K562 (cell line): Measurements from ENCODE around the gene IGF2R. TPM values are rescaled to one million over a fixed set of nuclear protein-coding genes. Genes with fewer than 3 reads are reported as not detected.

ENCODE experiments used
- BACH1 ChIP-seq: fragments of 200-800 bp; sonication (Bioruptor generic); IDR thresholded peaks from 2 replicates; pipeline ENCODE4 v1.6.1; 2016; ENCODE audit warnings: missing genetic modification characterization, missing compliant biosample characterization
- CREB3 ChIP-seq: fragments of 450-650 bp; conservative IDR thresholded peaks from 2 replicates; pipeline ENCODE4 v1.6.1; 2016; ENCODE audit warnings: missing genetic modification characterization, low read depth, mild to moderate bottlenecking, missing compliant biosample characterization, moderate library complexity
- CTCFL ChIP-seq: IDR thresholded peaks from 2 replicates; pipeline ENCODE4 v1.6.1; 2011; ENCODE audit warnings: borderline replicate concordance, low read depth, mild to moderate bottlenecking, moderate library complexity, low read length; ENCODE audit not compliant: insufficient read depth, poor library complexity, severe bottlenecking
- ETV5 ChIP-seq: sonication (generic); formaldehyde crosslinking; IDR thresholded peaks from 2 replicates; pipeline ENCODE4 v1.4.0; 2020; ENCODE audit warnings: low read depth, mild to moderate bottlenecking, missing genetic modification reagents
- JUN ChIP-seq, 2 experiments: sonication (generic) in 1 of 2; formaldehyde crosslinking in 1 of 2; IDR thresholded peaks; 2 replicates each; pipeline versions ENCODE4 v1.6.1 to v1.8.0; 2012 to 2022; ENCODE audit warnings: borderline replicate concordance in 2 of 2, mild to moderate bottlenecking in 2 of 2, improper control_type of control experiment in 1 of 2, low read depth in 1 of 2, low read length in 1 of 2, missing genetic modification reagents in 1 of 2
- KLF16 ChIP-seq: IDR thresholded peaks from 2 replicates; pipeline ENCODE4 v1.6.1; 2016; ENCODE audit warnings: antibody characterized with exemption
- MCM2 ChIP-seq: fragments of 450-650 bp; IDR thresholded peaks from 2 replicates; pipeline ENCODE4 v1.6.1; 2017; ENCODE audit warnings: low read depth, mild to moderate bottlenecking
- MLLT1 ChIP-seq, 2 experiments: fragments of 450-650 bp; IDR thresholded peaks; 2 replicates each; pipeline ENCODE4 v1.6.1; 2016
- NBN ChIP-seq: fragments of 450-650 bp; IDR thresholded peaks from 2 replicates; pipeline ENCODE4 v1.6.1; 2016; ENCODE audit warnings: low read depth, mild to moderate bottlenecking
- NCOA2 ChIP-seq, 2 experiments: fragments of 450-650 bp; IDR thresholded peaks; 2 replicates each; pipeline ENCODE4 v1.6.1; 2018; ENCODE audit warnings: mild to moderate bottlenecking in 2 of 2, moderate library complexity in 1 of 2; ENCODE audit not compliant: partially characterized antibody in 2 of 2
- NRF1 ChIP-seq, 2 experiments: fragments of 450-650 bp; IDR thresholded peaks in 1 of 2; conservative IDR thresholded peaks in 1 of 2; 2 replicates each; pipeline ENCODE4 v1.6.1; 2014; ENCODE audit warnings: mild to moderate bottlenecking in 2 of 2
- RAD21 ChIP-seq, 2 experiments: fragments of 250-450 bp in 1 of 2; fragments of 450-650 bp in 1 of 2; sonication (Bioruptor Pico) in 1 of 2; formaldehyde crosslinking in 1 of 2; IDR thresholded peaks in 1 of 2; conservative IDR thresholded peaks in 1 of 2; 2 replicates each; pipeline versions ENCODE4 v1.4.0 to v1.8.0; 2020 to 2022; ENCODE audit warnings: mild to moderate bottlenecking in 2 of 2, moderate library complexity in 1 of 2
- SAP30 ChIP-seq: fragments of 200-600 bp; sonication (generic); IDR thresholded peaks from 2 replicates; pipeline ENCODE4 v1.6.1; 2012; ENCODE audit warnings: borderline replicate concordance, low read depth, mild to moderate bottlenecking, moderate library complexity, low read length, control low read depth, inconsistent platforms; ENCODE audit not compliant: insufficient read depth, poor library complexity, severe bottlenecking
- SMARCC2 ChIP-seq: fragments of 450-650 bp; IDR thresholded peaks from 2 replicates; pipeline ENCODE4 v1.6.1; 2017; ENCODE audit warnings: antibody characterized with exemption, moderate library complexity, mild to moderate bottlenecking, low read depth
- SP1 ChIP-seq: sonication (generic); formaldehyde crosslinking; IDR thresholded peaks from 2 replicates; pipeline ENCODE4 v1.8.1; 2022; ENCODE audit warnings: mild to moderate bottlenecking, missing genetic modification reagents
- SREBF2 ChIP-seq: sonication (generic); formaldehyde crosslinking; IDR thresholded peaks from 2 replicates; pipeline ENCODE4 v1.4.0; 2020; ENCODE audit warnings: mild to moderate bottlenecking, missing genetic modification reagents
- ZKSCAN8 ChIP-seq: fragments of 200-800 bp; sonication (Bioruptor generic); IDR thresholded peaks from 2 replicates; pipeline ENCODE4 v1.6.1; 2016; ENCODE audit warnings: missing genetic modification characterization, missing compliant biosample characterization
- ZNF184 ChIP-seq: sonication (generic); formaldehyde crosslinking; IDR thresholded peaks from 2 replicates; pipeline ENCODE4 v1.5.0; 2020; ENCODE audit warnings: missing genetic modification reagents
- ZNF830 ChIP-seq: fragments of 250-450 bp; sonication (Bioruptor Pico); IDR thresholded peaks from 2 replicates; pipeline ENCODE4 v1.5.0; 2021; ENCODE audit warnings: mild to moderate bottlenecking
- polyA plus RNA-seq, 8 experiments: library from polyadenylated mRNA; depleted of rRNA in 4 of 8; stranded (reverse) in 5 of 8; unstranded in 3 of 8; fragments of >200 nt; fragmentation: Nextera tagmentation in 2 of 8; fragmentation: Illumina TruSeq in 1 of 8; extraction: Ambion mirVana in 2 of 8; extraction: Trizol in 1 of 8; gene quantifications; 2 replicates each; pipeline versions ENCODE4 v1.2.1 to v1.2.3, GENCODE V29; 2011 to 2014; ENCODE audit warnings: inconsistent platforms in 1 of 8, missing spikeins in 1 of 8
- total RNA-seq, 7 experiments: library from RNA; depleted of rRNA in 6 of 7; stranded (reverse); fragments of >200 nt in 6 of 7; fragmentation: Illumina TruSeq in 2 of 7; extraction: Trizol in 2 of 7; gene quantifications; 2 replicates each; pipeline versions ENCODE4 v1.2.1 to v1.2.3, GENCODE V29; 2011 to 2021; ENCODE audit warnings: low replicate concordance in 1 of 7
- TF ChIP-seq, protein P1 (sequence below), 2 experiments: fragments of 250-450 bp in 1 of 2; fragments of 450-650 bp in 1 of 2; sonication (Bioruptor Pico) in 1 of 2; IDR thresholded peaks; 2 replicates each; pipeline versions ENCODE4 v1.6.1 to v1.8.0; 2016 to 2021; ENCODE audit warnings: mild to moderate bottlenecking in 2 of 2, moderate library complexity in 2 of 2, missing compliant biosample characterization in 1 of 2, missing genetic modification characterization in 1 of 2
- TF ChIP-seq, protein P2 (sequence below): fragments of 250-450 bp; sonication (Bioruptor Pico); IDR thresholded peaks from 2 replicates; pipeline ENCODE4 v1.8.0; 2022; ENCODE audit warnings: inconsistent platforms, mild to moderate bottlenecking, moderate library complexity, borderline replicate concordance

The IGF2R gene
- total and polyA plus RNA-seq, 9 of the 15 experiments (the other 6 are each of a cell fraction or from before 2014, with no cell fraction given) = 3.5 to 92.3 (median 34.5) TPM

GRCh38 chr6:159969921-159970320 is 1.0 kb downstream of the IGF2R start (continued):
- peak; percentile 60; the same call in 1 of the 2 replicates for TF ChIP-seq JUN (IDR thresholded peaks at IDR 0.05; ENCODE audit: borderline replicate concordance, low read depth, low read length)
- no peak for TF ChIP-seq JUN (CRISPR knock-in tag; IDR thresholded peaks at IDR 0.05; ENCODE audit: borderline replicate concordance)
- peak; percentile 53 to 58; a peak in 3 of 4 replicates for TF ChIP-seq NRF1 (conservative IDR thresholded peaks at IDR 0.05 in 1 of 2, IDR thresholded peaks at IDR 0.05 in 1 of 2)
- 0 out of 2 replicates have a peak, but pooled peaks have one; percentile 25 for TF ChIP-seq BACH1 (tag)
- no peak for TF ChIP-seq SAP30
- TF ChIP-seq CTCFL = no peak
- TF ChIP-seq RAD21 (CRISPR knock-in tag; conservative IDR thresholded peaks at IDR 0.05 in 1 of 2, IDR thresholded peaks at IDR 0.05 in 1 of 2) = 0 out of 4 replicates have a peak, but pooled peaks of 1 of the 2 experiments have one; percentile 4
- TF ChIP-seq MCM2 = no peak
- no peak for TF ChIP-seq SMARCC2
- no peak for TF ChIP-seq ZNF184 (CRISPR knock-in tag)
- TF ChIP-seq, protein P1, sequence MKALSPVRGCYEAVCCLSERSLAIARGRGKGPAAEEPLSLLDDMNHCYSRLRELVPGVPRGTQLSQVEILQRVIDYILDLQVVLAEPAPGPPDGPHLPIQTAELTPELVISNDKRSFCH (CRISPR knock-in tag; IDR thresholded peaks at IDR 0.05) = no peak
- TF ChIP-seq, protein P1 (tag; IDR thresholded peaks at IDR 0.05) = no peak
- TF ChIP-seq NBN = no peak
- no peak for TF ChIP-seq CREB3 (tag)
- TF ChIP-seq ZKSCAN8 = no peak
- TF ChIP-seq SREBF2 (CRISPR knock-in tag) = no peak
- no peak for TF ChIP-seq ZNF830 (CRISPR knock-in tag)
- no peak for TF ChIP-seq NCOA2 (IDR thresholded peaks at IDR 0.05; ENCODE audit: partially characterized antibody in 2 of 2)
- TF ChIP-seq SP1 (CRISPR knock-in tag) = no peak
- TF ChIP-seq, protein P2, sequence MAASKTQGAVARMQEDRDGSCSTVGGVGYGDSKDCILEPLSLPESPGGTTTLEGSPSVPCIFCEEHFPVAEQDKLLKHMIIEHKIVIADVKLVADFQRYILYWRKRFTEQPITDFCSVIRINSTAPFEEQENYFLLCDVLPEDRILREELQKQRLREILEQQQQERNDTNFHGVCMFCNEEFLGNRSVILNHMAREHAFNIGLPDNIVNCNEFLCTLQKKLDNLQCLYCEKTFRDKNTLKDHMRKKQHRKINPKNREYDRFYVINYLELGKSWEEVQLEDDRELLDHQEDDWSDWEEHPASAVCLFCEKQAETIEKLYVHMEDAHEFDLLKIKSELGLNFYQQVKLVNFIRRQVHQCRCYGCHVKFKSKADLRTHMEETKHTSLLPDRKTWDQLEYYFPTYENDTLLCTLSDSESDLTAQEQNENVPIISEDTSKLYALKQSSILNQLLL (CRISPR knock-in tag) = no peak
- no peak for TF ChIP-seq ETV5 (CRISPR knock-in tag)
- no peak for TF ChIP-seq MLLT1 (IDR thresholded peaks at IDR 0.05)
- 0 out of 2 replicates have a peak, but pooled peaks have one; percentile 20 for TF ChIP-seq KLF16
